ENCODE results near the gene AUTS2.

The AUTS2 gene

DNA sequence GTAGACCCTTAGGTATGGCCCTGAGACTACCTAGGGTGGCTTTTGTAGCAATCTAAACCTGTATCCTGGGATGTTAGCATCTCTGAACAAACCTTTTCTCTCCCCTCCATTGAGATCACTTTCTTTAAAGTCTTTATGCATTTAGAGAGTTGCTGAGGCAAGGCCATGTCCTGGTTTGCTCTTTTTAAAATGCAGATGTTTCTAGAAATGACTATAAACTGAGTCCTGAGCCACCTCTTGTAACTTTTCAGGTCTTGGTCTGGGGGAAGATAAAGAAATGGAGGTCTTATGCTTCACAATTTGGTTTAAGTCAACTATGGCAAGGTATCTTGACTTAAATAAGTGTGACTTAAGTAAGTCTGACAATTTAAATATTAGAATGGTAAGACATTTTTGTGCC lies 78.0 kb downstream of the AUTS2 start:
- no peak for DNase-seq (ENCODE audit: extremely low spot score)
- no peak for TF ChIP-seq ARNT (IDR thresholded peaks at IDR 0.05)
- no peak for TF ChIP-seq FOXM1 (IDR thresholded peaks at IDR 0.05; ENCODE audit: borderline replicate concordance)
- no peak for TF ChIP-seq LEF1 (IDR thresholded peaks at IDR 0.05; ENCODE audit: borderline replicate concordance)
- TF ChIP-seq SUZ12 (IDR thresholded peaks at IDR 0.05), result no peak
- no peak for TF ChIP-seq L3MBTL2 (conservative IDR thresholded peaks at IDR 0.05)
- TF ChIP-seq FOXA1 (IDR thresholded peaks at IDR 0.05), result no peak
- TF ChIP-seq, protein P1, sequence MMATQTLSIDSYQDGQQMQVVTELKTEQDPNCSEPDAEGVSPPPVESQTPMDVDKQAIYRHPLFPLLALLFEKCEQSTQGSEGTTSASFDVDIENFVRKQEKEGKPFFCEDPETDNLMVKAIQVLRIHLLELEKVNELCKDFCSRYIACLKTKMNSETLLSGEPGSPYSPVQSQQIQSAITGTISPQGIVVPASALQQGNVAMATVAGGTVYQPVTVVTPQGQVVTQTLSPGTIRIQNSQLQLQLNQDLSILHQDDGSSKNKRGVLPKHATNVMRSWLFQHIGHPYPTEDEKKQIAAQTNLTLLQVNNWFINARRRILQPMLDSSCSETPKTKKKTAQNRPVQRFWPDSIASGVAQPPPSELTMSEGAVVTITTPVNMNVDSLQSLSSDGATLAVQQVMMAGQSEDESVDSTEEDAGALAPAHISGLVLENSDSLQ (IDR thresholded peaks at IDR 0.05), result no peak
- no peak for TF ChIP-seq CTBP1 (IDR thresholded peaks at IDR 0.05; ENCODE audit: borderline replicate concordance)
- no peak for TF ChIP-seq TARDBP (IDR thresholded peaks at IDR 0.05)
- TF ChIP-seq ZNF384 (IDR thresholded peaks at IDR 0.05), result no peak
- no peak for TF ChIP-seq BHLHE40 (IDR thresholded peaks at IDR 0.05; ENCODE audit: borderline replicate concordance)
- no peak for TF ChIP-seq SP1 (IDR thresholded peaks at IDR 0.05)
- no peak for TF ChIP-seq HDGF (IDR thresholded peaks at IDR 0.05; ENCODE audit: borderline replicate concordance)
- ChIA-PET POLR2A (no interaction called here), CTCF (no interaction called here)

DNA sequence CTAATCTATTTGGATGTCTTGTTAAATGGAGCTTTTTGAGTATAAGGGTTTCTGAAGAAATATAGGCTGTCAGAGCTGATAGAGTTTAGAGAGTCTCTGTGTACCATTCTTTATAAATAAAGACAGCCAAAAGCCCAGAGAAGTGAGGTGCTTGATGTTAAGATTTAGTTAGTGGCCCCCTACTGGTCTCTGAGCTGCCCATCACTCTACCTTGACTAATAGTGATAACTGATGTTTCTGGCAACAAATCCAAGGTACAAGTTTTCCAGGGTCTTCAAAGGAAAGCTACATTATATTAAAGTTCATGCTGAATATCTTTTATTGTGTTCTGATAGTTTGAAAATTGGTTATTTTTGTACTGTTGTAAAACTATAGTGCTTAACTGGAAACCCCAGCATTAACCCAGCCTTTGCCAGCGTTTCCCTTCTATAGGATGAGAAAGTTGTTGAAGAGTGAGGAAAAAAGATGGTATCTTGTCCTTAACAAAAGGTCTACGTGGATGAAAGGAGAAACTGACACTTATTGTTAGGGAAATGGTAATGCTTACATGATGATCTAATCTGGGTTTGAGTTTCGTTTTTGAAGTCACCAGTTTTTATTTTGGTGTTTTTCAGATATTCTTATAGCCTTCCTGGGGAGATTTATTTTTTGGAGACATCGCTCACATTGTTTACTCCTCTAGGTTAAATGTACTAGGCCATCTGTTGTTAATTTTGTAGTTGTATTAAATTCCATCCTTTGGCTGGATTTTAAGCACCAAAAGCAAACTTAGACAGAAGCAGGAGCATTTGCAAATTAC lies 79.0 kb downstream of the AUTS2 start:
- CTCF ChIA-PET, result interaction anchor here (0.6 to 0.7 kb wide), 4 partner anchors 20 to 701 kb away, joined by 3 to 4 read pairs (median 3); no protein-coding TSS in a partner anchor

DNA sequence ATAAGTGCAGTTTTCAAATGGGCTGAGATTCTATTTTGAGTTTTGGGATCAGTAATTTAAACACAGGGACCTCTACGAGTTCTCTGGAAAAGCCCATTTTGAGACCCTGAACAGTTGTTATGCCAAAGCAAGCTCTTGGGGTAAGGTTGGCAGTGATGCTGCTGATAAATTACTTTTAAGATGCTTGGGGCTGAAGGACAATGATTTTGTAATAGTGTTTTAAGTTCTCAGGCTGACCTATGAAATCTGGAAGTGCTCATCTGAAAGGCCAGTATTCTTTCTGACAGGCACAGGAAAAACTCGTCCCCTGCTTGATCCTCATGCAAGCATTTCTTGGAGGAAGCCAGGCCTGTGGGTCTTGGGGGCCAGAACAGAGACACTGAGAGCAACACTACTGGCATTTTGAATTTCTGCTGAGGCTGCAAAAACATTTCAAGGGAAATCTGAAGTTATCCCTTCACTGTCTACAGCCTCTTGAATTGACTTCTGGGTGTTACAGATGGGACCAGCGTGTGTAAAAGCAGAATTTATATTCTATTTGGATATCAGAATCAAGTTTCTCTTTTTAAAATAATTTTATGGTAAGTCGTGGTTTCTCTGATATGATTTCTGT lies 79.7 kb downstream of the AUTS2 start:
- TF ChIP-seq TARDBP (IDR thresholded peaks at IDR 0.05), result no peak
- no peak for TF ChIP-seq NFRKB (IDR thresholded peaks at IDR 0.05)
- no peak for TF ChIP-seq FOXA1 (IDR thresholded peaks at IDR 0.05)
- no peak for TF ChIP-seq FOXM1 (IDR thresholded peaks at IDR 0.05; ENCODE audit: borderline replicate concordance)
- no peak for TF ChIP-seq ZNF384 (IDR thresholded peaks at IDR 0.05)
- no peak for TF ChIP-seq SUZ12 (IDR thresholded peaks at IDR 0.05)
- no peak for TF ChIP-seq BHLHE40 (IDR thresholded peaks at IDR 0.05; ENCODE audit: borderline replicate concordance)
- TF ChIP-seq SP1 (IDR thresholded peaks at IDR 0.05), result no peak
- TF ChIP-seq L3MBTL2 (conservative IDR thresholded peaks at IDR 0.05), result no peak
- no peak for TF ChIP-seq ARNT (IDR thresholded peaks at IDR 0.05)
- TF ChIP-seq FOXK2 (IDR thresholded peaks at IDR 0.05), result no peak
- DNase-seq (ENCODE audit: extremely low spot score), result no peak
- POLR2A ChIA-PET, result no interaction called here
- CTCF ChIA-PET, result interaction anchor here (0.7 kb wide), 2 partner anchors 20 to 28 kb away, joined by 3 to 4 read pairs; no protein-coding TSS in a partner anchor

More for the DNA sequence above, 79.0 kb downstream of the AUTS2 start:
- TF ChIP-seq FOXM1 (IDR thresholded peaks at IDR 0.05; ENCODE audit: borderline replicate concordance), result no peak
- TF ChIP-seq ZNF384 (IDR thresholded peaks at IDR 0.05), result no peak
- TF ChIP-seq SP1 (IDR thresholded peaks at IDR 0.05), result no peak
- TF ChIP-seq, protein P1 (IDR thresholded peaks at IDR 0.05), result peak; percentile 34; the same call in 1 of the 2 replicates
- POLR2A ChIA-PET, result no interaction called here
- DNase-seq (ENCODE audit: extremely low spot score), result no peak

DNA sequence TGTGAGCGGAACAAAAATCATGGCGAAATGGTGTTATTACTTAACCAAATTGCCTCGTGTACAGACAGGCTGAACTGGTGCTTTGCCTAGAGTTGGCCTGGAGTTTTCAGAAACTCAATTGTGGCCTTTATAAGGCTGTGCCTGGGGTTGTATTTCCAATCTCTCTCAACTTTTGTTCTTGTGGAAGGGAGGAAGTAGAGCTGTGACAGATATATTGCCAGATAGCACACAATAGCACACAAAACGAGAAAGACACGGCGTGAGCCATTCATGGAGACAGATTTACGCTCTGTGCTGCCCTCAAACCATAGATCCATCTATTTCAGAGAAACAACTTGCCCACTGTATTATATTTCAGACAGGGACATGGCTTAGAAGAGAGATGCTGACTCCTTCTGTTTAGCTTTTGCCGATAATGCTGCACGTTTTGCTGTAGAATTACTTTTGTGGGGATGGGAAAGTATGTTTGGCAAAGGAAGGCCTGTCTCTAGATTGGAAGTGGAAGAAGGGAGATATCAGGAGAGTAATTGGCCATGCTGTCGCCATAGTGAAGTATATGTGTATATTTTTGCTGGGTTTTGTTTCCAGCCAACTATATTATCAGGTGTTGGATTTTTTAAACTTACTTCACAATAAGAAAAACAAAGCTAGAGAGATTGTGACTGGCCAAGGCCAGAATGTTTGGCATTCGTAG lies 80.4 kb downstream of the AUTS2 start:
- ChIA-PET CTCF (interaction anchor here (0.6 kb wide), 1 partner anchor 44 kb away, joined by 3 read pairs; no protein-coding TSS in a partner anchor), POLR2A (no interaction called here)
- peak; percentile 31 for DNase-seq (ENCODE audit: extremely low spot score)
- peak; percentile 93 for TF ChIP-seq CTBP1 (IDR thresholded peaks at IDR 0.05; ENCODE audit: borderline replicate concordance)
- TF ChIP-seq SP1 (IDR thresholded peaks at IDR 0.05), result no peak
- peak; percentile 86 for TF ChIP-seq ARNT (IDR thresholded peaks at IDR 0.05)
- TF ChIP-seq, protein P1 (IDR thresholded peaks at IDR 0.05), result peak; percentile 94
- TF ChIP-seq LEF1 (IDR thresholded peaks at IDR 0.05; ENCODE audit: borderline replicate concordance), result no peak
- no peak for TF ChIP-seq ZNF384 (IDR thresholded peaks at IDR 0.05)

DNA sequence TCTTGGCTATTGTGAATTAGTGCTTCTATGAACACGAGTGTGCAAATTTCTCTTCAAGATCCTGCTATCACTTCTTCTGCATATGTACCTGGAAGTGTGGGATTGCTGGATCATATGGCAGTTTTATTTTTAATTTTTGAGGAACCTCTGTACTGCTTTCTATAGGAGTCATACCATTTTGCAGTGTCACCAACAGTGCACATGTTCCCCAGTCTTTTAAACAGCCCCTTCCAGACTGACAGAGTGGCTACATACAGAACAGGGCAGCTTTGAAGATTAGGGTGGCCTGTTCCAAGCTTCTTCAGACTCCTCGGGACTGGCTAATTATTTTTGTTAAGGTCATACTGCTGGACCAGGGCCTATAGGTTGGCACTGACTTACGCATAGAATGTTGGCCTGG lies 82.9 kb downstream of the AUTS2 start:
- TF ChIP-seq HDGF (IDR thresholded peaks at IDR 0.05; ENCODE audit: borderline replicate concordance) (no peak), L3MBTL2 (conservative IDR thresholded peaks at IDR 0.05) (no peak), ELF4 (IDR thresholded peaks at IDR 0.05) (no peak), LEF1 (IDR thresholded peaks at IDR 0.05; ENCODE audit: borderline replicate concordance) (no peak), ARNT (IDR thresholded peaks at IDR 0.05) (no peak), FOXM1 (IDR thresholded peaks at IDR 0.05; ENCODE audit: borderline replicate concordance) (no peak), ZNF384 (IDR thresholded peaks at IDR 0.05) (no peak), NFRKB (IDR thresholded peaks at IDR 0.05) (no peak), BHLHE40 (IDR thresholded peaks at IDR 0.05; ENCODE audit: borderline replicate concordance) (no peak), SUZ12 (IDR thresholded peaks at IDR 0.05) (no peak), SP1 (IDR thresholded peaks at IDR 0.05) (no peak), TARDBP (IDR thresholded peaks at IDR 0.05) (no peak), FOXK2 (IDR thresholded peaks at IDR 0.05) (no peak)
- TF ChIP-seq, protein P1 (IDR thresholded peaks at IDR 0.05), result no peak
- no peak for DNase-seq (ENCODE audit: extremely low spot score)
- ChIA-PET CTCF (no interaction called here), POLR2A (no interaction called here)
